Activated CD4-positive, alpha-beta T cell treated with anti-CD3 and anti-CD28 coated beads, Interleukin-10, Interleukin-2, amounts not matched to agents 100 ng/mL and 50 ng/mL, durations not matched to agents 16 hours and 8 hours (primary cell): ENCODE results near the gene PLEKHG4.

Source experiments
- DNase-seq: peaks from one replicate; pipeline ENCODE4 v3.0.0-alpha.2; 2020

Gene PLEKHG4

GRCh38 chr16:67264277-67264676 lies 15.1 kb upstream of the PLEKHG4 start:
- no peak for DNase-seq

GRCh38 chr16:67264866-67265265 lies 14.5 kb upstream of the PLEKHG4 start:
- DNase-seq = no peak

- no peak for DNase-seq
Observed at GRCh38 chr16:67265834-67266233, 13.5 kb upstream of the PLEKHG4 start.

- no peak for DNase-seq
Observed at GRCh38 chr16:67268136-67268579, 11.2 kb upstream of the PLEKHG4 start.

- no peak for DNase-seq
Observed at GRCh38 chr16:67269766-67270165, 9.6 kb upstream of the PLEKHG4 start.

- DNase-seq = no peak
Observed at GRCh38 chr16:67270931-67271338, 8.4 kb upstream of the PLEKHG4 start.

- DNase-seq = no peak
Observed at GRCh38 chr16:67271446-67271845, 7.9 kb upstream of the PLEKHG4 start.

GRCh38 chr16:67275321-67275720 lies 4.0 kb upstream of the PLEKHG4 start:
- no peak for DNase-seq

GRCh38 chr16:67277294-67277998 lies 1.9 kb upstream of the PLEKHG4 start:
- DNase-seq = peak; percentile 45

GRCh38 chr16:67277999-67278772 lies 1.1 kb upstream of the PLEKHG4 start:
- DNase-seq = no peak

- peak; percentile 66 for DNase-seq
Observed at GRCh38 chr16:67278773-67279295, 498 bp upstream of the PLEKHG4 start.

- no peak for DNase-seq
Observed at GRCh38 chr16:67280090-67281015, 1.0 kb downstream of the PLEKHG4 start.

- no peak for DNase-seq
Observed at GRCh38 chr16:67281536-67282446, 2.5 kb downstream of the PLEKHG4 start.

GRCh38 chr16:67282447-67282805 lies 3.1 kb downstream of the PLEKHG4 start:
- DNase-seq = no peak

GRCh38 chr16:67283039-67283825 lies 3.9 kb downstream of the PLEKHG4 start:
- DNase-seq = no peak

GRCh38 chr16:67283826-67284555 lies 4.7 kb downstream of the PLEKHG4 start:
- no peak for DNase-seq

GRCh38 chr16:67284699-67285646 lies 5.6 kb downstream of the PLEKHG4 start:
- DNase-seq = no peak

GRCh38 chr16:67286441-67287235 lies 7.3 kb downstream of the PLEKHG4 start:
- DNase-seq = no peak
